Dermis microvascular lymphatic vessel endothelial cell (primary cell): ENCODE results near the gene FOXO1. TPM values are rescaled to one million over a fixed set of nuclear protein-coding genes. Genes with fewer than 3 reads are reported as not detected.
A peak's percentile ranks its signal among the peaks of the same experiment; 100 is the strongest.

Source experiments
- DNase-seq, 2 donors: peaks; one replicate each; pipeline versions ENCODE4 v3.0.0 to v3.0.0-alpha.2; 2010; ENCODE audit warnings: low read depth in 2 of 2
- total RNA-seq: library from RNA; depleted of rRNA; stranded (reverse); fragments of >200 nt; gene quantifications from 2 replicates; pipeline ENCODE4 v1.2.1, GENCODE V29; 2014

Gene FOXO1
- total RNA-seq, 1 donor from 2014 or later: 16.2 TPM

DNA sequence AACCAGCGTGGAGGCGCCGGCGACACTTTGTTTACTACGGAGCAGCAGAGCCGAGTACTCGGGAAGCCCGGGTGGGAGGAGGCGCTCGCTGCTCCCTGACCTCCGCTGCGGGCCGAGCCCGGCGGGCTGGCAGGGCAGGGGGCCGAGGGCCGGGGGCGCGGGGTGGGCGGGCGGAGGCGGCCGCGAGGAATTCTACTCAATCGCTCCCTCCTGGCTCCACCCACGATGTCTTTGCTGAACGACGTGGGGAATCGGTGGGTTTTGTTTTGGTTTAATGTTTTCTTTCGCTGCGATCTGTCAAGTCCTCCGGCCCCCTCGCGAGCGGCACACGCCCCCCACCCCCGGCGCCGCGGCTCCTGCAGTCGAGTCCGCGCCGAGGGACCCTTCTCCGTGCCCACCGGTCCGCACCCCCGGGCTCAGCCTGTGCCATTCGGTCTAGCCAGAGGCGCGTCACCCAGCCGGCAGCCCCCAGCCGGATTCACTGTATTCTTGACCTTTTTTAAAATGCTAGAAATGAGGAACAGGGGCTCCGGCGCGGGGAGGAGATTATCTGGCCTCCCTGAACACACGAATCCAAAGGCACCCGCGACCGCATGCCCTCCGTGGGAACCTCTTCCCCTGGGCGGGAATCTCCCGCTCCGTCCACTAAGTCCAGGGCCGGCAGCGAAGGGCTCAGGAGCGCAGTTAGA, 636 bp upstream of the FOXO1 start:
- peak in 1 of 2 donors; percentile 32 for DNase-seq

DNA sequence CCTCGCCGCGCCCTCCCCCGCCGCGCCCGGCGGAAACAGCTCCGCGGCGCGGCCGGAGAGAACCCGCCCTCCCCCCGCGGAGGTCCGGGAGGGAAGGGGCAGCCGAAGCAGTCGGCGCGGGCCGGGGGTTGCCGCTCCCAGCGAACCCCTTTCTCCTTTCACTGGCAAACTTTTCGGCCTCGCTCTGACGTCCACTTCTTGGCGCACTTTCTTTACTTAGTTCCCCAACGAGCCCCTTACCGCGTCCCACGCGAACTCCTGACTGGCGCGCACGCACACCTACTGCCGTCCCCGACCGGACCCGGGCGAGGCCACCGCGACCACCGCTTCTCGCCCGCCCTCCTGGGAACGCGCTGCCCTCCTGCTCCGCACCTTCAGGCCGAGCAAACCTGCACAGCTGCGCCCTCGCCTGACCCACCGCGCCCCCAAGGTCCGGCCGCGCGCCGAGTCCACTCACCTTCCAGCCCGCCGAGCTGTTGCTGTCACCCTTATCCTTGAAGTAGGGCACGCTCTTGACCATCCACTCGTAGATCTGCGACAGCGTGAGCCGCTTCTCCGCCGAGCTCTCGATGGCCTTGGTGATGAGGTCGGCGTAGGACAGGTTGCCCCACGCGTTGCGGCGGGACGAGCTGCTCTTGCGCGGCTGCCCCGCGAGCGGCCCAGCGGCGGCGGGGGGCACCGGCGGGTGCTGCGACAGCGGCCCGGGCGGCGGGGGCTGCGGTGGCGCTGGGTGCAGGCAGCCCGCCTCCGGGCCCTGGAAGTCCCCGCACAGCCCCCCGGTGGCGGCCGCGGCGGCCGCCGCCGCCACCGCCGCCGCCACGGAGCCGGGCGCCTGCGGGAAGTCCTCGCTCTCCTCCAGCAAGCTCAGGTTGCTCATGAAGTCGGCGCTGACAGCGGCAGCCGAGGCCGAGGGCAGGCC, 1.1 kb downstream of the FOXO1 start:
- peak in 1 of 2 donors; percentile 17 for DNase-seq

DNA sequence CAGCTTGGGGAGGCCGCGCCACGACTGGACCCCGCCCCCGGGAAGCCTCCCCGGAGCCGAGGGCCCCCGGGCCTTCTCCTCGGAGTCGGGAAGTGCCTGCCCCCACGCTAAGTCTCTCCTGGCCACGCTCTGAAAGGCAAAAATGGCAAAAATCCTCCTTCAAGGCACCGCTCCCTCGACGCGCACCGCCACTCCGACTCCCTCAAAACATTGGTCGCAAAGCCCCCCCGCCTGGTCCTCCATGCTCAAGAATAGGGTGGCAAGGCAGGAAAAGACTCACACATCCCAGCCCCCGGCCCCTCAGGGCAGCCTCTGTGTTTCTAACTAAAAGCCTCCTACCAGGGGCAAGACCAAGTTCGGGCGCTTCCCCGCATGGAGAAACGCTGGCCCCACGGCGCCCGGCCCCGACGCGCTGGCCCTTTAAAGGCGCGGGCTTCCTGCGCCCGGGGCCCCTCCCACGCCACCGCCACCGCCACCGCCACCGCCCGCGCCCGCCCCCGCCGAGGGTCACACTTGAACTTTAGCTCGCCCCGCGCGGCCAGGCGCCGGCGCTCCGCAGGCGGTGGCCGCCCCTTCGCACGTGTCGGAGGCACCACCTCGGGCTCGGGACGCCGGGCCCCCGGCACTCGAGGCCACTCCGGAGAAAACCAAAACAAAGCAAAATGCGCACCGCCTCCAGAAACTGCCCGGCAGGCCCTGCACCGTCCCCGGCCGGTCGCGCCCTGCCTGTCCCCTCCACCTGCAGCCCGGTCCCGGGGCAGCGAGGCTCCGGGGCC, 1.9 kb downstream of the FOXO1 start:
- DNase-seq: peak in 1 of 2 donors; percentile 62

DNA sequence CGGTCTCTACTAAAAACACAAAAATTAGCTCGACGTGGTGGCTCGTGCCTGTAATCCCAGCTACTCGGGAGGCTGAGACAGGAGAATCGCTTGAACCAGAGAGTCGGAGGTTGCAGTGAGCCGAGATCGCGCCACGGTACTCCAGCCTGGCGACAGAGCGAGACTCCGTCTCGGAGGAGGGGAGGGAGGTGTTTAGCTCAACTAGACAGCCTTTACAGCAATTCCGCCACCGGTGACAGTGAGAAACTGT, 2.4 kb downstream of the FOXO1 start:
- peak in 1 of 2 donors; percentile 75 for DNase-seq

DNA sequence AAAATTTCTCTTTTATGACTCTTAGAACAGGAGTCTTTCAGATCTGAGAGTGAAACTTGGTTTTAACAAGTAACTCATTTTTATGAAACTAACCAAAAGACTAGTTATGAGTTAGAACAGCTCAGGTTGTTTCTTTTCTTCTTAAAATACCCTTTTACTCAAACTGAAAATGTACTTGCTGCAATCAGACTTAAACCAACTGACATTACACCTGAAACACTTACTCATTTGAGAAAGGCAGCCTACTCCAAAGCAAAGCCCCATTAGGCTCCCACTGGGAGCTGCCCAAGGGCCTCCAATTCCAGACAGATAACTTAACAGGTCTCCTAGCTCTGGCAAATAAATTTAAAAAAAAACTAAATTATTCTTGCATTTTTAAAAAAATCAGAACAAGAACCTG, 3.6 kb downstream of the FOXO1 start:
- DNase-seq: peak in 1 of 2 donors; percentile 35

DNA sequence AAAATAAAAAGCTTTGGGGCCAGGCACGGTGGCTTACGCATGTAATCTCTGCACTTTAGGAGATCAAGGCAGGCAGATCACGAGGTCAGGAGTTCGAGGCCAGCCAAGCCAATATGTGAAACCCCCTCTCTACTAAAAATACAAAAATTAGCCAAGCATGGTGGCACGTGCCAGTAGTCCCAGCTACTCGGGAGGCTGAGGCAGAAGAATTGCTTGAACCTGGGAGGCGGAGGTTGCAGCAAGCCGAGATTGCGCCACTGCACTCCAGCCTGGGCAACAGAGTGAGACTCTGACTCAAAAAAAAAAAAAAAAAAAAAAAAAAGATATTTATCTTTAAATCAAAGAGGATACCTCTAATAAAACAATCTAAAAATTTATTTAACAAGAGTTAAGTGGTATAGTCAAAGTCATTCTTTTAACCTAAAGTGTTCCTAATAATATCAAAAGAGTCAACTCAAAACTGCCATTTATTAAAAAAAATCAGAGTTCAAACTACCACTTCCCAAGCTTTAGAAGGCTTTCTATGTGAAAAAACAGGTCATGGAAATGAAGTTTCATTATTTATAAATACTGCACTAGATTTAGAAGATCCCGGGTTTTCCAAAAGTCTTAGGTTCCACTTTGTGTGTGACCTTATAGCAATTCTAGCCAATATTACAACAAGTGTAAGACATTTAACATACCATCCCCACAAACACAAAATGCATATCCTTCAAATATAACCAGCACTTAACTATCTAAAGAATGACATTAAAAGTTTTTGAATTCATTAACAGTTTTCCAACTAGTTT, 4.4 kb downstream of the FOXO1 start:
- DNase-seq: no peak

DNA sequence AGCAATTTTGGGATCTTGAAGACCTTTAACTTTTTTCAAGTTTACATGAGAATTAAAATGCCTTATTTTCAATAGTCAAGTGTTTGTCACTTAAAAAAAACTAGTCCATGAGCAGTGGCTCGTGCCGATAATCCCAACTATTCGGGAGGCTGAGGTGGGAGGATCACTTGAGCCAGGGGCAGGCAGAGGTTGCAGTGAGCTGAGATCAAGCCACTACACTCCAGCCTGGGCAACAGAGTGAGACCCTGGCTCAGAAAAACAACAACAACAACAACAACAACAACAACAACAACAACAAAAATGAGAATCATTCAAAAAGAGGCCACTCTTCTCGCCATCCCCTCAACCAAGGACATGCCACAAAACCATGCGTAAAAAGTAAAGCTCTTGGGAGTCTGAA, 5.7 kb downstream of the FOXO1 start:
- DNase-seq: no peak

DNA sequence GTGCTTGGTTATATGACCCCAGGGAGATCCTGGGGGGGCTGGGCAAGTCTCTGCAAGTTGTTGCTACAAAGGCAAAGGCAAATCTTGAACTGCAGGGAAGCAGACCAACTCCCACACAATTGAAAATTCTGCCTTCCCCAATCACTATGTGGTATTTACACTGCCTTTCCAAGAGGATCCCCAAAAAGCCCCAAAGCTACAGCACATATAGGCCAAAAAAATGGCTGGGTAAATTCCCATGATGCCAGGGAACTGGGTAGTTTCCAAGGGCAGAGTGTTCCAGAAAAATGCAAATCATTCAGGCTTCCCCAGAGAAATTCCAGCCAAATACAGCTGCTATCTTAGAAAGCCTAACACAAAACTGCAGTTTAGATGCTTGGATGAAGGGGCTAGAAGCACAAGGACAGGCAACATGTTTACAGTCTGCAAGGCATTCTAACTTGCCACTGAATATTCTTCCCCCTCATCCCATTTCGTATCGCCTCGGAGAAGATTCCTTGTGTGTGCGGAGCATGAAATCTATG, 6.2 kb downstream of the FOXO1 start:
- no peak for DNase-seq

DNA sequence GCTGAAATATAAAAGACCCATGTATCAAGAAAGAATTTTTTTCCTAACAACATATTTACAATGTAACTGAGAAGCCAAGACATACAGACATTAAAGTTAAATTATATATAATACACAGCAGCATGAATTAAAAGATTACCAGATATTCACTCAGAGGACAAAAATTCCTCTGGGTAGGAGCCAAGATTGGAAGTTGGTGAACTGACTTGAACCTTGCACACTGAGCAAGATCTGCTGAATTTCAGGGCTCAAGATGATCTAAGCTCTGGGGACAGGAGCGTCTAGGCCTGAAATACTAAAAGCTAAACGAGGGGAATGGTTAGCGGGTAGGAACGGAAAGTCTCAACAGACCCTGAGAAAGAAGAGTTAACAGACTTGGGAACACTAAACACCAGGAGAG, 8.5 kb downstream of the FOXO1 start:
- no peak for DNase-seq

DNA sequence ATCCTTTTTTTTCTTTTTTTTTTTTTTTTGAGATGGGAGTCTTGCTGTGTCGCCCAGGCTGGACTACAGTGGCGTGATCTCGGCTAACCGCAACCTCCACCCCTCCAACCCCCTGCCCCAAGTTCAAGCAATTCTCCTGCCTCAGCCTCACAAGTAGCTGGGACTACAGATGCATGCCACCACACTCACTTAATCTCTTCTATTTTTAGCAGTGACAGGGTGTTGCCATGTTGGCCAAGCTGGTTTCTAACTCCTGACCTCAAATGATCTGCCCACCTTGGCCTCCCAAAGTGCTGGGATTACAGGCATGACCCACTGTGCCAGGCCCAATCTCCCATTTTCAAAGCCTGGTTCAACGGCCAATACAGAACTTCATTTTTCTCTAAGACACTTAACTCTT, 9.1 kb downstream of the FOXO1 start:
- no peak for DNase-seq

DNA sequence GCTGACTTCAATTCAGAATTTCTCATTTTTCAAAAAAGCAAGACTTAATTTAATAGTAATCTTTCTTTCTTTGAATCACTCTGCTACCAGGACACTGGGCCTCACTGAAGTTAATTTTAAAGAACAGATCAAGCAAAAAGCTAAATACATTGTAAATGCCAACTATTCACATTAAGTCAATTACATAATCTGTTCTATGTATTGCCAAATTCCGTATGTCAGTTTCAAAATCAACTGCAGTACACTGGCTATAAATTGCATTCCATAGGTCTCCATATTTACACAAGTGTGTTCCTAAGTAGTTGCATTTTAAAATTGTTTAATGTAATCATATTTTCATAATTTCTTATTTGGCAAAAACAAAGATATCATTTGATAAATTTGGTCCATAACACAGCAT, 10.1 kb downstream of the FOXO1 start:
- no peak for DNase-seq

DNA sequence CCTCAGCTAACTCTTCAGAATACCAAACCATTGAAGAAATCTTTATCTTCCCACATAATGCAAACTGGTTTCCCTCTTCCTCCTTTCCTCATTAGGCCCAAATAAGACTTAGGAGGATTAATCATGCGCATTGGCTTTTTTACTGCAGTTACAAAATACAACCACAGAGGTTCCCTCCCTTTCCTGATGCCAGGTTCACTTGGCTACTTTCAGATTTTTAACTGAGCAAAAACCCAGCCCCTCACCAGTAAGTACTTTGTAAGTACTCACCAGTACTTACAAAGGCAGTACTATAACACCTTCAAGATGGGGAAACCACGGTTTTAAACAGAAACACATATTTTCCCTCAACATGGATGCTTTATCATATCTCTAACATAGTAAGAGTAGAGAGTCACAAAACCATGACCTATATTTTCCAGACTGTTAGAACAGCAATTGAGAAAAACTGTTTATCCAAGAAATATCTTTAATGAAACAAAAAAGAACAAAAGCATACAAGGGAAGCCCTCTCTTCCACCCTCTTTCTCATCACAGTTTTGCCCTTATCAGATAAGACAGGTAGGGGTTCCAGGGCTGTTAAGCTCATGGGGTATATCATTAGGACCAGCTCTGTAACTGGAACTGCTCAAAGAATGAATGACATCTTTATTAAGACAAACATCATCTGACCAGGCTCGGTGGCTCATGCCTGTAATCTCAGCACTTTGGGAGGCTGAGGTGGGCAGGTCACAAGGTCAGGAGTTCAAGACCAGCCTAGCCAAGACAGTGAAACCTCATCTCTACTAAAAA, 12.7 kb downstream of the FOXO1 start:
- no peak for DNase-seq

DNA sequence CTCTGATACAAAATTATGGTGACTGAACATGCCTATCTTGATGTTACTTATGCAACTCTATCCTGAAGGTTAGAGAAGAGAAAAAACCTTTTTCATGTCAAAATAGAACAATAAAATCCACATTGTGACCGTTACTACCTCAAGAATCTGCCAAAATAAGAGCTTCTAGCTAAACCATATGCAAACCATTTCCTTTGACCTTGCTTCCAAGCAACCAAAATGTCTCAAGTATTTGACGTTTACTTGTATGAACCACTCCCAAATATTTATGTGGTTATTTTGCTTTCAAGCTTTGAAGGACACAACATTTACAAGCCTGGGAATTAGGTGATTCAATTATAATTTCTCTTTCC, 13.9 kb downstream of the FOXO1 start:
- DNase-seq: no peak

DNA sequence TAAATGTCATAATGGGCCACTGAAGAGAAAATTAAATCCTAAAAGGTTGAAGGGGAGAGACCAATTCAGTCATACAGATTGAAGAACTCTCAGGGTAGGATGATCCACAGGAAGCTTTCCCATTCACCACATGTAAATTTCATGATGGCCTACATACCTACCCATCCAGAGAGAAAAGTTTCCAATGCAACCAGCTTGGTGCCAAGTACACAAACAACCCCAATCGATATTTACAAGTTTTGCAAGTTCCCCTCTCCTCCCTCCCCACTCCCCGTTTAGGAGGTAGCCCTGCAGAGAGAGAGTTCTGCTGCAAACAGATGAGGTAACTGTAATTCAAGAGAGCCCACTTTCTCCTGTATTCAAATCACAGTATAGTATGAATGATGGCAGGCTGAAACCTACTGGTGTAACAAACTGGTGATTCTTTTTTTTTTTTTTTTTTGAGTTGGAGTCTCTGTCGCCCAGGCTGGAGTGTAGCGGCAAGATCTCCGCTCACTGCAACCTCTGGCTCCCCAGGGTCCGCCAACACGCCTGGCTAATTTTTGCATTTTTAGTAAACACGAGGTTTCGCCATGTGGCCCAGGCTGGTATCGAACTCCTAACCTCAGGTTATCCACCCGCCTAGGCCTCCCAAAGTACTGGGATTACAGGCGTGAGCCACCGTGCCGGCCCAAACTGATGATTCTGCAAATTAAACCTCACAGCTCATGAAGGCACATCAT, 14.4 kb downstream of the FOXO1 start:
- DNase-seq: no peak

DNA sequence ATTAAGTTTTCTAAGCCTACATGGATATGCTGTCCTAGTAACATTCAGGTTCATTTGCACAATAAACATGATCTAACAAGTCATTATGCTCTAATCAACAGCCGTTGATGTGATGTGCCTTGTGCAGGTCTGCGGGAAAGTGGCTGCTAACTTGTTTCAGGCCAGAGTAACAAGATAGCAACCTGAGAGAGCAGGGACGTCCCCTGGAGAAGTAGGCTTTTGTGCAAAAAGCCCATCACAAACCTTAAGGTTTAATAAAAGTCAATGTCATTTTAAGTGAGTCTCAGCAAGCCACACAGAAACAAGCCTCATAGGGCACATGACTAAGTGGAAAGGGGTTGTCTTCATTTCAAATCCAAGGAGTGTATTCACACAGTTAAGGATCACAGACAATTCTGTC, 17.6 kb downstream of the FOXO1 start:
- peak in 1 of 2 donors; percentile 23 for DNase-seq

DNA sequence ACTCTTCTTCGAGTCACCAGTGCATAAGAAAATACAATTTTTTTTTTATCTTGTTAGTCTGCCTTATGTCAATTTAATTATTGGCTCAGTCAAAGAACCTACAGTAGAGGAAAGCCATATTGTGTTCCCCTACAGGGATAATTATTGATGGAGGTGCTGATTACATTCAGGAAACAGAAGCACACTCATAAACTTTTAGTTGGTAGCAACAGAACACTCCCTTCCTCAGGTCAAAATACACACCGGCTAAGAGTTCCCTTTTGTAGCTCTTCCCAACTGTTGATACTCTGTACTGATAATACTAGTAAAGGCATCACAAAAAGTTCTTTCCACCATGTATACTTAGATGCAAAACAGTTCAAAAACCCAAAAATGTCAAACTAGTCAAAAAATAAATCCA, 18.4 kb downstream of the FOXO1 start:
- DNase-seq: peak in 1 of 2 donors; percentile 70

DNA sequence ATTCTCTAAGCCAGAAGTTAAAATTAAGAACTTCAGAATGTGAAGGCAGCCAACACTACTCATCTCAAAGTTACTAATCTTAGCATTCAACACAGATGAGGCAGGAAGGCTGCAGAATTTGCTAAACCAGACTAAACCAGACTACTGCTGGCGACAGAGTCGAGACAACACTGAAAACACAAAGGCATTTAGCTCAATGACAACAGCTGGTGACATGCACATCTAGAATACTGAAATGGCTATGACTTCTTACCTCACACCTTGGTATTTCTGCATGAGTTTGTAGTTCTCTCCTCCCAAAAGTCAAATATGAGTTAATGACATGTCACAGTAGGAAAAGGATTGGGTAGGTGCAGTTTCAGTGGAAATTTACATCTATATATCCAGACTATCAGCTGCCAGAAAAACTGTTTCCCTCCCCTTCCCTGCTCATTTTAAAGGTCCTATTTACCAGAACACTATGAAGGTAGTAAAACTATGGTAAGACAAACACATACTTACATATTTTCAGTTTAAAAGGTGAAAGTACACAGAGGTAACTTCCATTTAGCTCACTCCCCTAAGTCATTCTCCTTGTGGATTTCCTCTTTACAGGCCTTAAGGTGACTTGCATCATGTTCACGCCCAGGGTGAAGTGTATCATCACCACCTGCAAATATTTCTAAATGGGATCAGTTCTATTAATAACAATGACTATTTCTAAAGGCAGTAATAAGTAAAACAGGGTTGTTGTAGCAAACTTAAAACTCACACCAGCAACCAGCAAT, 21.4 kb downstream of the FOXO1 start:
- no peak for DNase-seq

DNA sequence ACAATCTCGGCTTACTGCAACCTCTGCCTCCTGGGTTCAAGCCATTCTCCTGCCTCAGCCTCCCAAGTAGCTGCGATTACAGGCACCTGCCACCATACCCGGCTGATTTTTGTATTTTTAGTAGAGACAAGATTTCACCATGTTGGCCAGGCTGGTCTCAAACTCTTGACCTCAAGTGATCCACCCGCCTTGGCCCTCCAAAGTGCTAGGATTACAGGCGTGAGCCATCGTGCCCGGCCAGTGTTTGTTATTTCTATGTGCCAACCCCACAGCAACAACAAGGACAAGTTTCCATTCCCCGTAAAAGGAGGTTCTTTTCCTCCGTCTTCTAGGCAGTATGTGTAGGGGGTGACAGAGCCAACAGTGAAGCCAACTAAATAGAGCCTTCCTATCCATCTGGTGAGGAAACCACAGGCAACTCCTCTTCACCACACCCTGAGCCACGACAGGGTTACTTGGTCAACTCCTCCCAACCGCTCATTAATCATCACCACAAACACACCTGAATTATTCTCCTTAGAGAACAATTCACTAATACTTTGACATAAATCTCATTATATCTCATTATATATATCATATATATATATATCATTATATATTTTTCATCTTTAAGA, 25.5 kb downstream of the FOXO1 start:
- DNase-seq: no peak

DNA sequence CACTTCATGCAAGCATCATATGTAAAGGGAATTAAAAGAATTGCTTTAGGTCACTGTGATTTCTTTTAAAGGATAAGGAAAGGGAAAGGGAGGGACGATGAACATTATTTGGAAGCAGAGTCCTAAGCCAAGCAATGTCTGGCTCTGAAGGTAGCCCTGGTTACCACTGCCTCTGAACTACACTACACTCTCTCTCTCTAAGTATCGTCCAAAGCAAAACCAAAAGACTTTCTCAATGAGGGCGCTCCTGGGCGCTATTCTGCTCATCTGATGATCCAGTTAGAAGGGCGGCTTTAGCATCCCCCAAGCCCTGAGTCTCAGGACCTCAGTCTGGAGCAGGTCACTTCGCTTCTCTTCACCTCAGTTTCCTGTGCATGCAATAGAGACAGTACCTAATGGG, 26.2 kb downstream of the FOXO1 start:
- no peak for DNase-seq
